GM21717 (cell line): Measurements from ENCODE around the gene AKR1C2.
"Not testable (repeated sequence)": the region's sequence is repeated elsewhere in the genome, so short reads cannot be mapped to it uniquely, and the experiment has no call there.

ENCODE experiments used
- ATAC-seq: cut with Tn5 transposase; IDR thresholded peaks from one replicate; pipeline ENCODE4 v1.9.1; 2021; ENCODE audit warnings: mild to moderate bottlenecking, moderate library complexity; ENCODE audit not compliant: unreplicated experiment

The AKR1C2 gene

DNA sequence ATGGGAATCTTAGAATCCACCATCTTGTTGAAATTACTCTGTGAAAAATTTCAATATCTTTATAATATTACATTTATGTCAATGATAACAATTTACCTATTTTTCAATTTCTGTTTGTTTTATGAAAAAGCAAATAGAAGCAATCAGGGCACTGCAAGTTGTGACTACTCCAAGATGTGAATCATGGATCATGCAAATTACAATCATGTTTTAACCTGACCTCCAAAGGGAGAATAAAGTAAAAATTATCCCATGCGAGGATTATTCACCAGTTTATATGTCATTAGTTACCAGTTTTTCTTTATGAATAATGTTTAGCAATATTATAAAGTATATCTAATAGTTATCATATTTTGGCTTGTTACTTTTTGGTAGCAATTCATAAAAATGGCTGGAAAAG is 41.3 kb downstream of the AKR1C2 start:
- ATAC-seq = not testable (repeated sequence)

DNA sequence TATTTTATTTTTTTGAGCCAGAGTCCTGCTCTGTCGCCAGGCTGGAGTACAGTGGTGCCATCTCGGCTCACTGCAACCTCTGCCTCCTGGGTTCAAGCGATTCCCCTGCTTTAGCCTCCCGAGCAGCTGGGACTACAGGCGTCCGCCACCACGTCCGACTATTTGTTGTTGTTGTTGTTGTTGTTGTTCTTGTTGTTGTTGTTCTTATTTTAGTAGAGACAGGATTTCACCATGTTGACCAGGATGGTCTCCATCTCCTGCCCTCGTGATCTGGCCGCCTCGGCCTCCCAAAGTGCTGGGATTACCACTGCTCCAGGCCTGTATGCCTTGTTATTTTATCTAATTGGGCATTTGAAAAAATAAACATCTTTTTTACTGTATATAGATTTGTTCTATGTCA is 42.1 kb downstream of the AKR1C2 start:
- ATAC-seq = not testable (repeated sequence)

DNA sequence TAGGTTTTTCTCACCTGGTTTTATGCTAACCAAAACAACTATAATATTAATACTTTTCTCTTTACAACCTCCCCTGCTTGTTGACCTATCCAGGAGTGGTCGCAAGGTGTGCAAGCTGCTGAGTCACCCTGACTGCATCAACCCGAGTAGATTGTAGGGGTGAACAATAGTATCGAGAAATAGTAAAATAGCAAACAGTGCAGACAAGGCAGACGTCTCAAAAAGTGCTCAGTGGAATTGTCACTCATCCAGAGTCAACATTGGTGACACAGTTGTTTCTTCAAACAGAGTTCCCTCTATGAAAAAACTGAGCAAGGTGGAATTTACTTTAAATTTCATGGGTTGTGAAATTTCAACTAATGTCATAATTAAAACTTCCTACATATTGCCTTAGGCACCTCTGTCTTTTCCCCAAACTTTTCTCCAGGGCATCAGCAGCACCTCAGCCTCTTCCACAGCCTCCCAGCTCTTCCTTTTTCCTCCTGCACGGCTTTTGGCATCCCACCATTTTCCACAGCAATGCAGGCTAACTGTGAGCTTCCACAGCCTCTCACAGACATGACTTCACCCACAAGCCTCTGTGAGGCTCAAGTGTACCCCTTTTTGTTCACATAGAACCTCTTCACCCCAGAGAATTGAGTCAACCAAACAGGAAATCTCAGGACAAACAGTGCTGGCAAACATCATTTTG is 46.6 kb downstream of the AKR1C2 start:
- ATAC-seq = not testable (repeated sequence)

DNA sequence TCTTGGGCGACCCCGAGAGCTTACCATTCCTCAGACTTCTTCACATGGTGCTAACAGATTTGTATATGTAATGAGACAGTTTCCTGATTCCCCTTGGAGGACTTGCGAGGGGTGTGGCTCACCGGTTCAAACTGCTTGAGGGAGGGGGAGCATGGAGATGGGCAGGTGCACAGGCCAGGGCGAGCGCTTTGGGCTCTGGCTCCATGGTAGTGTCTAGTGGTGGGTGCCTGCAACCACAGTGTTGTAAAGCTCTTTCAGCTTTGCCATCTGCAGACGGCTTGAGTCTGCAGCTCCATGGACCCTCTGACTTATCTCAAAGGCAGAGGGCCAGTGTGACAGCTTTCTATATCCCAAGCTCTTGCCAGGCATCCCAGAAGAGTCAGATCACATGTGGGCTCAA is 47.6 kb downstream of the AKR1C2 start:
- ATAC-seq = not testable (repeated sequence)

DNA sequence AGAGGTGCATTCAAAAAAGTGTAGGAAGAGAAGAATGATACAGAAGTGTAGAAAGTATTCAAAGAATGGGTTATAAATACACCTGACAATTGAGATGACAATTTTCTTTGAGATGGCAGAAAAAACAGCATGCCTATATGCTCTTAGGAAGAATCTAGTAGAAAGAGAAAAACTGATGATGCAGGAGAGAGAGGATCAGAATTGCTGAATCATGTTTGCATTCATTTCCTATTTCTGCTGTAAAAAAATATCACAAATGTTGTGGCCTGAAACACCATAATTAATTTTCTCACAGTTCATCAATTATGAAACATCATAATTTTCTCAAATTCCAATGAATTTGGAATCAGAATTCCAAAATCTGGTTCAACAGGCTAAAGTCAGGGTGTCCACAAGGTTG is 50.3 kb downstream of the AKR1C2 start:
- ATAC-seq = no peak

DNA sequence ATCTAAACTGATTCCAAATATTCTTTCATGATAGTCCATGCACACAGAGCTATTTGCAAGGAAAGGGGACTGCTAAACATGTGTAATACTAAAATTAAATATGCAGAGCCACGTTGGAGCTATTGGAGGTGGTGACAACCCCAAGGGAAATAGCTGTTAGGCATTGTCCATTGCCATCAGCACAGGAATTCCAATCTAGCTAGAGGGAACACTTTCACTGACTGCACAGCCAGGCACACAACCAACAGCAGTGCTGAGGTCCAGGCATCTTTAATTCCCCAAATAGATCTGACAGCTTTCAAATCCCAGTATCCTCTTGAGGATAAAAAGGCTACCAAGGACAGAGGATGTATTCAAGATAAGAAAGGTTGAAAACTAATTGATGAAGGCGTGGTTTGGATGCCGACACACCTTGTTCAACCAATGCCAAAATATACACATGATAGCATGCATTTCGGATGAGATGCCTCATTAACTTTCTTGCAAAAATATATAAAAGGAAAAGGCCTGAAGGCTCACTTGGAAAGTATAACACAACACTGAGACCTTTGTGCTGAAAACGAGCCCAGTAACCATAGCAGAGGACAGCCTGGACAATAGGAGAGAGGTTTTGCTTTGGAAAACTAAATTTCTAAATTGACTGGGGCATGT is 52.0 kb downstream of the AKR1C2 start:
- not testable (repeated sequence) for ATAC-seq

DNA sequence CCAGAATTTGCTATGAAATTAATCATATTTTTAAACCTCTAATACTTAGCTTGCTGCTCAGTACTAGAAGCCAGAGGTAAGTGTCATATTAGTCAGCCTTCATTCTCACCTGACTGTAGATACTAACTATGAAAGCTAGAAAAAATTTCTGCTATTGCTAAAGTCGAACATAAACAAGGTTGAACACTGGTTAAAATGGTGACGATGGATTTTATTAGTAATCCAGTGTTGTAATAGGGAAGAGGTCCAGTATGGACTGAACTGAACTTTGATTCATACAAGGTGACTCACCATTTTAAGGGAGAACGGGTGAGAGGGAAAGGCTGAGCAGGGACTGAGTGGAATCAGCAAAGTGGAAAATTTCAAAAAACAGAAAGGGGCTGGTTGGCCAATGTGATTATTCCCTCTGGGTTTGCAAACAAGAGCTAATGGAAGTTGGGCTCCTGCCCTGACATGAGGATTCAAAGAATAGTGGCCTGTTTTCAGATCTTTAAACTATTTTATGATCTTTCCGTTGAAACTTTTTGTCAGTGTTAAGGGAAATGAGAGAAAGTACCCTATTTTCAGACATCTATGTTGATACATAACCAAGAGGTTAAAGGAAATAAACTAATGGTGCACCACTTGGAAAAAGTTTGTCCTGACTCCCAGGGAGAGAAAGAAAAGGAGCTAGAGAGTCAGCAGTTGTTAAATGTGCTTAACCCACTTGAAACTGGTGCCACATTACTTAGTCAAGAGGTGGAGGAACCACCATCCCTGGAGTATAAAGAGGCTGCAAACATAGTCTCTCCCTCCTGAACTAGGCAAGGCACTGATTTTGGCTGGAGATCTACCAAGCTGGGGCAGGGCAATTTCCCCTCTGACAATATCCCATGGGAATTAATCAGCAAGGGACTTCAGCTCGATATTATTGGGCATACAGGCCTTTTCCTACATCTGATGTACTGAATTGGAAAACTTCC is 55.7 kb downstream of the AKR1C2 start:
- ATAC-seq = no peak

DNA sequence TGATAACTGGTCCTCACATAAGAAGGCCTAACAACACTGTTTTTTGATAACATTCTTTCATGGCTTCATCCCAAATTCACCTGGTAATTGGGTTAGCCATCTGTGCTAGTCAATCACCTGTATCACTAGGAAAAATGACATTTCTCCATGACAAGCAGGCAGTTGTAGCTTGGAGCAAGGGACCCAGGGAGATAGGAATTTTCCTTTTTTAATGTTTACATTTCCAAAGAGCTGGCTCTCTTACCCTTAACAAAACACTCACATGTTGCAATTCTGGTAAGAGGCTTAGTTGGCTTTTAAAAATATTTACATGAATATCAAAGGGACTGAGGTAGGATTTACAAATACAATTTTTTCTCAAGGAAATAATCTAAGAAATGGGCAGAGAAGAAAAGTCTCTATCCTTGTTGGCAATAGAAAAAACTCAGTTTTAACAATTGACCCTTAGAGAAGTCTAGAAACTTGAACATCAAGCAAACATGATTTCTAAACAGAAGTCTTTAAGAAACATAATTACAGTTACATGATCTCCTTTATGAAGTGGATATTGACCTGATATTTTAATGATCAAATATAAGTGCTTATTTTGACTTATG is 56.5 kb downstream of the AKR1C2 start:
- no peak for ATAC-seq

DNA sequence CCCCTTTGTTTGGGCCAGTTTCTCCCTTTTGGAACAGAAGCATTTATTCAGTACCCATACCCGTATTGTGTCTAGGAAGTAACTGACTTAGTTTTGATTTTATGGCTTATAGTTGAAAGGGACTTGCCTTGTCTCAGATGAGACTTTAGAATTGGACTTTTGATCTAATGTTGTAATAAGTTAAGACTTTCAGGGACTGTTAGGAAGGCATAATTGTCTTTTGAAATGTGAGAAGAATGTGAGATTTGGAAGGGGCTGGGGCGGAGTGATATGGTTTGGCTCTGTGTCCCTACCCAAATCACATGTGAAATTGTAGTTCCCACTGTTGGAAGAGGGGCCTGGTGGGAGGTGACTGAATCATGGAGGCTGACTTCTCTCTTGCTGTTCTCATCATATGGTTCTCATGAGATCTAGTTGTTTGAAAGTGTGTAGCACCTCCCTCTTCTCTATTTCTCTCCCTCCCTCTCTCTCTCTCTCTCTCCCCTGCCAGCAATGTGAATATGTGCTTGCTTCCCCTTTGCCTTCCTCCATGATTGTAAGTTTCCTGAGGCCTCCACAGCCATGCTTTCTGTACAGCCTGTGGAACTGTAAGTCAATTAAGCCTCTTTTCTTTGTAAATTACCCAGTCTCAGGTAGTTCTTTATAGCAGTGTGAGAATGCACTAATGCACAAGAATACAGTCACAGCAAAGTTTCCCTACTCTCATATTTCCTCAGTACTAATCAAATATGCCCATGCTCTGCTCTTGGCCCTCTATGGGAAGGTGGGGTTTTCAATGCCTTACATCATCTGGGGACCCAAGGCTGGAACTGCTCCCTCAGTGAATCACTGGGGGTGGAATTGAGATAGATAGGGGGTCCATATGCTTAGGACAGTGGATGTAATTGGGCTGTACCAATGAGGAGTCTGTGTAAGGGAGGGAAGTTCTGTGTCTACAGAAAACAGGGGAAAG is 57.6 kb downstream of the AKR1C2 start:
- no peak for ATAC-seq

DNA sequence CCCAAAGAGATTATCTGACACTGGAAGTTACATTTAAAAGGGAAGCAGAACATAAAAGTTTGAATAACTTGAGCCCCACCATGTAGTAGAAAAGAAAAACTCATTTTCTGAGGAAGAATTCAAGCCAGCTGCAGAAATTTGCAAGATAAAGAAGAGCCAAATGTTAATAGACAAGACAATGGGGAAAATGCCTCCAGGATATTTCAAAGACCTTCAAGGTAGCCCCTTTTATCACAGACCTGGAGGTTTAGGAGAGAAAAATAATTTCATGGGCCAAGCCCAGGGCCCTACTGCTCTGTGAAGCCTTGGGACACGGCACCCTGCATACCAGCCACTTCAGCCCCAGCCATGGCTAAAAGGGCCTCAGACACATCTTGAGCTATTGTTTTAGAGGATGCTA is 58.8 kb downstream of the AKR1C2 start:
- no peak for ATAC-seq

DNA sequence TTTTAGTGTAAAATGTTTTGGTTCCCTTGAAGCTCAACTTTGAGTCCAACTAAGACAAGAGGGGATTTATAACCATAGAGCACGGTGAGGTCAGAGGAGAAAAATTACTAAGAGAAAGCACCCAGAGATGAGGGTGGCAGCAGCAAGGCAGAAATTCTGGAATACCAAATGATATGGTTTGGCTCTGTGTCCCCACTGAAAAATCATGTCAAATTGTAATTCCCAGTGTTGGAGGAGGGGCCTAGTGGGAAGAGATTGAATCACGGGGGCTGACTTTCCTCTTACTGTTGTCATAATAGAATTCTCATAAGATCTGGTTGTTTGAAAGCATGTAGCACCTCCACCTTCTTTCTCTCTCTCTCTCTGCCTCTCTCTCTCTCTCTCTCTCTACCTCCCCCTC is 59.8 kb downstream of the AKR1C2 start:
- no peak for ATAC-seq

DNA sequence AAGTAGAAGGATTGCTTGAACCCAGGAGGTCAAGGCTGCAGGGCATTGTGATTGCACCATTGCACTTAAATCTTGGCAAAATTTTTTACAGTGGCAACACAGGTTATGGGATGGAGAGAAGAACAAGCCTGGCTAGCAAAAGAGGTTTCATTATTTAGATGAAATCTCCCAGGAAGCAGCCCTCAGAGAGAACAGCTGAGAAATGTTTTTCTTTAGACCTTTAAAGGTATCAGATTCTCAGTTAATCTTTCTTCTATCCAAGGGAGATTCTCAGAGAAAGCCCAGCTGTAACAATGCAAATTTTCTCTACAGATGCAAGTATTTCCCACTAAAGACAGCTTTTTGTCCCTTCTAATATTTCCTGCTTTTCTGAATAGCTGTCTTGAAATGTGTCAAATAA is 60.2 kb downstream of the AKR1C2 start:
- not testable (repeated sequence) for ATAC-seq

DNA sequence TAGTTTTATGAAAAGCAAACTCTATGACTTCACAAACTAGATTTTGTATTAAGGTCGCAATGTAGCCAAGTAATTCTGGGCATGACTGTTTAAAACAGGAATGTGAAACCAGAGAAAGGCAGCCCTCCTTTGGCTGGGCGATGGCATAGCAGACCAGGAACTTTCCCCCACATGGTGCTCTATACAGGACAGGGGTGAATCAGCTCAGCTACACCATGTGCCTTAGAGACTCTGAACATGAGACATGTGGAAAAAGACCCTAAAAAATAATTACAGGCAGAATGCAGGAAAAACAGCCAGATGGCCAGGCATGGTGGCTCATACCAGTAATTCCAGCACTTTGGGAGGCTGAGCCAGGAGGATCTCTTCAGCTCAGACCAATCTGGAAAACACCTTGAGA is 60.7 kb downstream of the AKR1C2 start:
- not testable (repeated sequence) for ATAC-seq

DNA sequence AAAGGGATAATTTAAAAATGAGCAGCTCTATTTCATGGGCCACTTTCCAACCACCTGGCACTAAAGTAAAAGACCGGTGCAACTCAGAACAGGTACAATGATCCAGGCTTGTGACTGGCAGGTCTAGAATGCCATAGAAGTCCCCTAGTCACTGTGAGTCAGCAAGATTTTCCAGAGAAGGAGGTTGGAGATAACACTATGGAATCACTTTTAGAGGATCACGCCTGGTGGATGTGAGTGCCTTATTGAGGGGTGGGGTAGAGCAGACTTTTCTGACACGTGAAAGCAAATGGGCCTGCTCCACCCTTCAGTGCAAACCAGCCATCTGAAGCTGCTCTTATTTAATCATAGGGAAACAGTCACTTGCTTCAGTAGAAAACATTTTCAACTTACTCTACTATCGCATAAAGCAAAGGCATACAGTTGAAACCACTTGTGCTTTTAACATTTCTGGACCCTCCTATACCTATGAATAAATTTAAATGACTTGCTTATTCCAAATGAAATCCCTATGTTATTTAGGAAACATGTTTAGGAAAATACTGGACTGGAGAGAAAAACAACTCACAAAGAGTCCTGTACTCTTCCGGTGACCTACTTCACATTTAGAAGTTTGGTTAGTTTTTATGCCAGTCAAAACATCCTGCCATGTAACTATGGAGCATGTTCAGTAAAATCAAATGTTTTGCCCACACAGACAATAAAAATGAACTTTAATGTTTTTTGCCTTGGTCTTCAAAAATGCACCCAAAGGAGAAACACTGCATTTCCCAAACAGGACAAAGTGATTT is 61.9 kb downstream of the AKR1C2 start:
- ATAC-seq = no peak

DNA sequence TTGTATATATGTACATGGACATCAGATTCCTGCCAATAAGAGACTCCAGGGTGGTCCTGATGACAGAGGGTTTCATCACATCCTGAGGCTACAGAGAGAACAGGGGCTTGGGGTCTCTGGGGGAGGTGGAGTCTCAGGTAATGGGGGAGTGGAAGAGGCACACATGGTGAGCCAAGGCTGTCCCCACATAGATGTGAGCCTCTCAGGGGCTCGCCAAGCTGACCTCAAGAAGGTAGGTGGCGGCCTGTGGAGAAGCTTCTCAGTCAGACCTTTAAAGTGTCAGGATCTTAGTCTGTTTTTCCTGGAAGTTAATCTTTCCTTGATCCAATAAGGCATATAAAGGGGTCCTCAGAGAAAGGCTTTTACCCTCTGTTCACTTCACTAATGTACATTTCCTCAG is 62.7 kb downstream of the AKR1C2 start:
- not testable (repeated sequence) for ATAC-seq

DNA sequence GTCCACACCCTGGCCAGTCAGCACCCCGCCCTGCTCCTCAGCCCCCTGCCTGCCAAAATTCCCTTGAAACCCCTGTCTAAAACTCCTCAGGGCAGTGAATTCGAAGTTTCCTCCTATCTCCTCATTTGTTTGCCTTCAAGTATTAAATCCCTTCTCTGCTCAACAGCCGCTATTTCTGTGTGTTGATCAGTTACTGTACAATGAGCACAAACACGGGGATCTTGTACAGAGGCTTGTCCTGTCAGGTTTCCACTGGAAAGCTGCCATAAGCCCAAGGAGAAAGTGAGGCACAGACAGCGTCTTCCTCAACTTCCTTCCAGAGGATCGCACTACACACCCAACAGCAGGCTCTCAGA is 63.6 kb downstream of the AKR1C2 start:
- ATAC-seq = not testable (repeated sequence)

DNA sequence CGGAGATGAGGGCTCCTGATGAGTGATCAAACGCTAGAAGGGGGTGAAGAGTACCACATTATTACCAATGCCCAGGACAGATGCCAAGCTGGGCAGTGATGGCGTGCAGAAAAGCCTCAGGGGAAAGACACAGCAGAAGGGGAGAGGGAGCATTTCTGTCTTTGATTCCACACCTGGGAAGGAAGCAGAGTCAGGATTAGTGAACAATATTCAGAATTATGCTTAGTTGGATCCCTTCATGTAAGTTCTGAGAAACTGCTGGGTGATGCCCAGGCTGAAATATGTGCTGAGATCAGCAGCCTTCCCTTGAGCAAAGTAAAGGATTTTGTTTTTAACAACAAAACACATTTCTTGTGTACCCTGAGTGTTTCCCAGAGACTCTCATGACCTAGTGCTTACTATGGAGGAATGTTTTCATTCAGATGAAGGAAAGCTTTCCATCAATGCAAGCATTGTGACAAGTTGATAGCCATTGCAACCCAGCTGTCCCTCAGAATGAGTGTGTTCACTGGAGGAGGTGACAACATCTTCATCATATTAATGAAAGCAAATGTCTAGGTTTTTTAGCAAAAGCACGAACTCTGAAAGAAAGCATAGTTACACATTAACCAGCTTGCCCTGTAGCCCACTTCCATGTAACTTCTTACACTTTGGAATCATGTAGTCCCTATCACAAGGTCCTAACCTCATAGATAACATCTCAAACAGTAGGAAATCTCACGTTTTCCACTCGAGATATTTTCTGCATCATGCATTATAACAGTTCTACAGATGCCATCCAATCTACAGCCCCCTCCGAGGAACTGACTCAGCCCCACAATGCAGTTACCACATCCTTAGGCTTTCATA is 64.2 kb downstream of the AKR1C2 start:
- no peak for ATAC-seq
